SK-N-SH (cell line): Measurements from ENCODE around the gene FRRS1L. TPM values are rescaled to one million over a fixed set of nuclear protein-coding genes. Genes with fewer than 3 reads are reported as not detected.

ENCODE experiments used
- CTCF ChIA-PET: fragments of 300-600, 350-600 bp; formaldehyde crosslinking; extraction: SDS; loops from one replicate; lab custom pipeline; 2021; lab: Yijun Ruan, JAX
- POLR2A ChIA-PET: fragments of 350-600 bp; sonication (Branson Sonifier 250); formaldehyde crosslinking; extraction: SDS; loops from one replicate; lab custom pipeline; 2020; ENCODE audit warnings: antibody characterized with exemption, inconsistent platforms; lab: Yijun Ruan, JAX
- DNase-seq: peaks from one replicate; pipeline ENCODE4 v3.0.0; 2012
- H2AFZ ChIP-seq: fragments of 200-600 bp; sonication (generic); 2 replicates; pipeline ENCODE4 v1.8.1; 2016; ENCODE audit warnings: antibody characterized with exemption, mild to moderate bottlenecking, low read depth
- H3F3A ChIP-seq: fragments of 200-600 bp; sonication (generic); replicated peaks from 2 replicates; pipeline ENCODE3; 2016; ENCODE audit warnings: antibody characterized with exemption, mild to moderate bottlenecking; ENCODE audit not compliant: insufficient read depth
- H3K27ac ChIP-seq, 2 experiments: fragments of 200-500 bp in 1 of 2; fragments of 200-600 bp in 1 of 2; sonication (Bioruptor generic) in 1 of 2; sonication (generic), shearing (Covaris generic) in 1 of 2; 2 replicates each; pipeline versions ENCODE4 v1.5.1 to v1.6.1; 2014 to 2016; ENCODE audit warnings: low read depth in 2 of 2, inconsistent platforms in 1 of 2, low read length in 1 of 2, mild to moderate bottlenecking in 1 of 2, mixed read lengths in 1 of 2
- H3K27me3 ChIP-seq: fragments of 200-600 bp; sonication (generic), shearing (Covaris generic); 2 replicates; pipeline ENCODE4 v1.6.1; 2016; ENCODE audit warnings: mixed run types; ENCODE audit not compliant: insufficient read depth
- H3K36me3 ChIP-seq, 2 experiments: fragments of 200-500 bp in 1 of 2; fragments of 200-600 bp in 1 of 2; sonication (Bioruptor generic) in 1 of 2; sonication (generic) in 1 of 2; replicated peaks in 1 of 2; 2 replicates each; pipeline versions ENCODE3 to v1.5.1; 2014 to 2016; ENCODE audit warnings: low read length in 1 of 2, mild to moderate bottlenecking in 1 of 2; ENCODE audit not compliant: insufficient read depth in 2 of 2, control insufficient read depth in 1 of 2
- H3K4me1 ChIP-seq, 2 experiments: fragments of 200-500 bp in 1 of 2; fragments of 200-600 bp in 1 of 2; sonication (Bioruptor generic) in 1 of 2; sonication (generic), shearing (Covaris generic) in 1 of 2; 2 replicates each; pipeline versions ENCODE4 v1.5.1 to v1.6.1; 2014 to 2016; ENCODE audit warnings: low read depth in 1 of 2, low read length in 1 of 2, mixed run types in 1 of 2; ENCODE audit not compliant: insufficient read depth in 2 of 2, control insufficient read depth in 1 of 2
- H3K4me2 ChIP-seq: fragments of 200-600 bp; sonication (generic), shearing (Covaris generic); 2 replicates; pipeline ENCODE4 v1.6.1; 2017; ENCODE audit warnings: mixed run types
- H3K4me3 ChIP-seq, 2 experiments: fragments of 200-500 bp in 1 of 2; fragments of 200-600 bp in 1 of 2; sonication (Bioruptor generic) in 1 of 2; sonication (generic), shearing (Covaris generic) in 1 of 2; 2 replicates each; pipeline versions ENCODE4 v1.5.1 to v1.8.1; 2014 to 2016; ENCODE audit warnings: low read depth in 2 of 2, inconsistent platforms in 1 of 2, low read length in 1 of 2, mild to moderate bottlenecking in 1 of 2, mixed read lengths in 1 of 2, moderate library complexity in 1 of 2
- H3K79me2 ChIP-seq: fragments of 200-600 bp; sonication (generic); 2 replicates; pipeline ENCODE4 v1.8.1; 2017; ENCODE audit warnings: mild to moderate bottlenecking; ENCODE audit not compliant: insufficient read depth
- H3K9ac ChIP-seq: fragments of 200-600 bp; sonication (generic); 2 replicates; pipeline ENCODE4 v1.6.1; 2017; ENCODE audit warnings: mixed run types
- H3K9me2 ChIP-seq: fragments of 200-600 bp; sonication (generic); 2 replicates; pipeline ENCODE4 v1.6.1; 2017; ENCODE audit warnings: mixed run types
- H3K9me3 ChIP-seq: fragments of 200-600 bp; sonication (generic); 2 replicates; pipeline ENCODE4 v1.6.1; 2017; ENCODE audit warnings: mixed run types, mild to moderate bottlenecking, moderate library complexity
- H4K20me1 ChIP-seq: fragments of 200-600 bp; sonication (generic); 2 replicates; pipeline ENCODE4 v1.6.1; 2017; ENCODE audit warnings: mild to moderate bottlenecking, mixed run types; ENCODE audit not compliant: insufficient read depth
- CHD2 ChIP-seq: fragments of 150-350 bp; IDR thresholded peaks from 2 replicates; pipeline ENCODE4 v1.6.1; 2018; ENCODE audit warnings: low read length; ENCODE audit not compliant: partially characterized antibody
- CTCF ChIP-seq: fragments of 200-600 bp; sonication (generic); IDR thresholded peaks from 2 replicates; pipeline ENCODE4 v1.6.1; 2017; ENCODE audit warnings: antibody characterized with exemption, mild to moderate bottlenecking, moderate library complexity
- FOXJ3 ChIP-seq: sonication (generic); formaldehyde crosslinking; IDR thresholded peaks from 2 replicates; pipeline ENCODE4 v1.5.1; 2020; ENCODE audit warnings: mild to moderate bottlenecking, missing genetic modification reagents
- GABPA ChIP-seq: IDR thresholded peaks from 2 replicates; pipeline ENCODE4 v1.4.0; 2012; ENCODE audit warnings: low read depth, mild to moderate bottlenecking
- GATA2 ChIP-seq: sonication (generic); formaldehyde crosslinking; IDR thresholded peaks from 2 replicates; pipeline ENCODE4 v1.5.0; 2020; ENCODE audit warnings: mild to moderate bottlenecking, missing genetic modification reagents
- MEF2A ChIP-seq: IDR thresholded peaks from 2 replicates; pipeline ENCODE4 v1.4.0; 2012; ENCODE audit warnings: low read depth, borderline replicate concordance
- MXI1 ChIP-seq: IDR thresholded peaks from 2 replicates; pipeline ENCODE4 v1.6.1; 2012; ENCODE audit warnings: mild to moderate bottlenecking, low read depth, low read length, improper control_type of control experiment
- NRF1 ChIP-seq: IDR thresholded peaks from 2 replicates; pipeline ENCODE4 v1.6.1; 2012; ENCODE audit warnings: low read depth, mild to moderate bottlenecking, low read length
- PBX3 ChIP-seq: IDR thresholded peaks from 2 replicates; pipeline ENCODE4; 2012
- RAD21 ChIP-seq: IDR thresholded peaks from 2 replicates; pipeline ENCODE4 v1.6.1; 2012; ENCODE audit warnings: mild to moderate bottlenecking, low read length
- SMC3 ChIP-seq: IDR thresholded peaks from 2 replicates; pipeline ENCODE4 v1.6.1; 2012; ENCODE audit warnings: low read depth, low read length, improper control_type of control experiment
- TEAD4 ChIP-seq: IDR thresholded peaks from 2 replicates; pipeline ENCODE4 v1.4.0; 2012; ENCODE audit warnings: mild to moderate bottlenecking, borderline replicate concordance; ENCODE audit not compliant: insufficient read depth
- ZBTB33 ChIP-seq: IDR thresholded peaks from 2 replicates; pipeline ENCODE4 v1.4.0; 2012; ENCODE audit warnings: low read depth, borderline replicate concordance
- WGBS: methylation state at CpG from one replicate; pipeline ENCODE4 v1.1.6; 2017; ENCODE audit warnings: low lambda C conversion rate; 5-methylcytosine and 5-hydroxymethylcytosine counted together
- polyA plus RNA-seq, 3 experiments: library from polyadenylated mRNA; depleted of rRNA; stranded (reverse); fragments of >200 nt; gene quantifications; 2 replicates each; pipeline ENCODE4 v1.2.3, GENCODE V29; 2012

Gene FRRS1L
- polyA plus RNA-seq, 1 of the 3 experiments (the other 2 are of a cell fraction): 3.7 TPM

GRCh38 chr9:109193974-109194556 is 27.0 kb upstream of the FRRS1L start:
- no peaks in the 10 kb centered on the region for H3K9me3 ChIP-seq
- ChIA-PET CTCF (interaction anchor here (1.0 to 1.7 kb wide), 5 partner anchors 11 to 127 kb away, joined by 3 to 9 read pairs (median 4); no protein-coding TSS in a partner anchor), POLR2A (no interaction called here)
- no peak overlapping the region for H2AFZ ChIP-seq
- DNase-seq: no peak
- H3K9ac ChIP-seq: no peak overlapping the region
- H3K9me2 ChIP-seq: no peaks in the 10 kb centered on the region
- H3K27me3 ChIP-seq: no peaks in the 10 kb centered on the region
- H3K79me2 ChIP-seq: no peaks in the 10 kb centered on the region
- WGBS: 70% methylated on average over 11 of the region's 11 CpGs
- no peaks in the 10 kb centered on the region for H3K36me3 ChIP-seq
- no peaks in the 10 kb centered on the region for H3F3A ChIP-seq
- no peak overlapping the region for H3K4me2 ChIP-seq
- TF ChIP-seq MXI1 (no peak), NRF1 (no peak), FOXJ3 (no peak), SMC3 (no peak), PBX3 (no peak), TEAD4 (no peak), GABPA (no peak), RAD21 (no peak)
- no peak overlapping the region for H3K4me3 ChIP-seq
- peaks cover 0 to 6% of the 10 kb centered on the region in 2 experiments; a peak in 1 of 4 replicates for H3K4me1 ChIP-seq
- no peaks in the 10 kb centered on the region for H4K20me1 ChIP-seq
- H3K27ac ChIP-seq: no peak overlapping the region

- Histone ChIP-seq H3K27me3 (no peaks in the 10 kb centered on the region), H4K20me1 (no peaks in the 10 kb centered on the region), H3K9me3 (no peaks in the 10 kb centered on the region), H3K36me3 (no peaks in the 10 kb centered on the region), H3K9me2 (no peaks in the 10 kb centered on the region), H3K79me2 (no peaks in the 10 kb centered on the region), H3F3A (no peaks in the 10 kb centered on the region), H3K4me1 (peaks cover 0 to 15% of the 10 kb centered on the region in 2 experiments; a peak in 1 of 4 replicates), H3K4me2 (no peak overlapping the region), H3K27ac (no peak overlapping the region), H2AFZ (no peak overlapping the region), H3K9ac (no peak overlapping the region), H3K4me3 (no peak overlapping the region)
- WGBS: 51% methylated on average over 7 of the region's 7 CpGs
- POLR2A ChIA-PET: no interaction called here
- CTCF ChIA-PET: interaction anchor here (0.6 to 2.0 kb wide), 7 partner anchors 10 to 316 kb away, joined by 3 to 8 read pairs (median 4); partner anchors contain the start of gene FRRS1L
- TF ChIP-seq SMC3 (0 out of 2 replicates have a peak, but pooled peaks have one; percentile 26), GATA2 (CRISPR knock-in tag) (no peak), ZBTB33 (no peak), TEAD4 (no peak), CHD2 (no peak), CTCF (peak; percentile 42), MEF2A (no peak), RAD21 (peak; percentile 53)
- peak; percentile 37 for DNase-seq
Measured at GRCh38 chr9:109192732-109193361, 25.8 kb upstream of the FRRS1L start.
